MM.1S (cell line): ENCODE results near the gene TRIM44.

ENCODE experiments used
- DNase-seq: peaks from one replicate; pipeline ENCODE4 v3.0.0-alpha.2; 2015
- H2AFZ ChIP-seq: fragments of 300-600 bp; sonication (generic); 2 replicates; pipeline ENCODE4 v1.6.0; 2016; ENCODE audit warnings: antibody characterized with exemption, low read length
- H3F3A ChIP-seq: fragments of 300-600 bp; sonication (generic); 2 replicates; pipeline ENCODE4 v1.6.1; 2016; ENCODE audit warnings: mild to moderate bottlenecking, antibody characterized with exemption, low read length, moderate library complexity, mixed read lengths; ENCODE audit not compliant: insufficient read depth
- H3K27ac ChIP-seq: fragments of 300-600 bp; sonication (generic); 2 replicates; pipeline ENCODE4 v1.5.1; 2016; ENCODE audit warnings: mild to moderate bottlenecking, low read length
- H3K27me3 ChIP-seq: fragments of 300-600 bp; sonication (generic); replicated peaks from 2 replicates; pipeline ENCODE4 v1.6.0; 2016; ENCODE audit warnings: low read length; ENCODE audit not compliant: insufficient read depth
- H3K36me3 ChIP-seq: fragments of 300-600 bp; sonication (generic); replicated peaks from 2 replicates; pipeline ENCODE4 v1.6.1; 2016; ENCODE audit warnings: mild to moderate bottlenecking, low read length, mixed read lengths; ENCODE audit not compliant: insufficient read depth
- H3K4me1 ChIP-seq: fragments of 300-600 bp; sonication (generic); 2 replicates; pipeline ENCODE4 v1.6.1; 2016; ENCODE audit warnings: low read length, mixed read lengths
- H3K4me2 ChIP-seq: fragments of 300-600 bp; sonication (generic); 2 replicates; pipeline ENCODE4 v1.6.0; 2016; ENCODE audit warnings: low read depth, low read length
- H3K4me3 ChIP-seq: fragments of 300-600 bp; sonication (generic); 2 replicates; pipeline ENCODE4 v1.5.1; 2016; ENCODE audit warnings: low read length, mixed read lengths
- H3K79me2 ChIP-seq: fragments of 300-600 bp; sonication (generic); 2 replicates; pipeline ENCODE4 v1.6.1; 2016; ENCODE audit warnings: mixed run types, low read length, mixed read lengths
- H3K9ac ChIP-seq: fragments of 300-600 bp; sonication (generic); 2 replicates; pipeline ENCODE4 v1.6.1; 2016; ENCODE audit warnings: low read length, mixed read lengths
- H3K9me2 ChIP-seq: fragments of 300-600 bp; sonication (generic); replicated peaks from 2 replicates; pipeline ENCODE4 v1.6.1; 2016; ENCODE audit warnings: mild to moderate bottlenecking, low read length, mixed read lengths; ENCODE audit not compliant: insufficient read depth
- H3K9me3 ChIP-seq: fragments of 300-600 bp; sonication (generic); replicated peaks from 2 replicates; pipeline ENCODE4 v1.6.1; 2016; ENCODE audit warnings: mild to moderate bottlenecking, low read length, mixed read lengths; ENCODE audit not compliant: insufficient read depth
- H4K20me1 ChIP-seq: fragments of 300-600 bp; sonication (generic); 2 replicates; pipeline ENCODE4 v1.6.1; 2016; ENCODE audit warnings: mild to moderate bottlenecking, low read length, moderate library complexity, mixed read lengths; ENCODE audit not compliant: insufficient read depth
- EZH2 ChIP-seq: fragments of 300-600 bp; sonication (generic); optimal IDR thresholded peaks from 2 replicates; pipeline ENCODE3; 2017; ENCODE audit warnings: low read depth, mild to moderate bottlenecking, antibody characterized with exemption, low read length, mixed read lengths
- EZH2phosphoT487 ChIP-seq: fragments of 300-600 bp; sonication (generic); IDR thresholded peaks from 2 replicates; pipeline ENCODE4 v1.6.1; 2018; ENCODE audit warnings: antibody characterized with exemption, low read length
- TF ChIP-seq, protein P1 (sequence below): fragments of 300-600 bp; sonication (generic); IDR thresholded peaks from 2 replicates; pipeline ENCODE4 v1.5.1; 2016; ENCODE audit warnings: antibody characterized with exemption, low read length, mixed read lengths

Gene TRIM44

DNA sequence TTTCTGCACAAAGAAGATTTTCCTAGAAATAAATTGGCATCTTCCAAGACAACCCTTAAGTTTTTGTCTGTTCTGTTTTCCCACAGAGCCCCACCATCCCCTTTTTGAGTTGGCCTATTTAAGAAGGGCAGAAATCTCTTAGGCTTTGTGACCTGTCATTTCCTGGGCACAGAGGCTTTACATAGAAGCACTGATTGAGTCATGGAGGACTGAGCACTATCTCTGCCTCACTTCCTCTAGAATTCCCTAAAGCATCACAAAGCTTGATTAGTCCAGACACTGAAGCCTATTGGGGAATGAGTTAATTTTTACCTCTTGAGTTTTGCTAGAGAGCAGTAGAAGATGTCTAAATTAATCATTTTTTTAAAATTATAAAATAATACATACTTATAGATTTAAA lies 25.4 kb downstream of the TRIM44 start:
- H3K36me3 ChIP-seq: no peaks in the 10 kb centered on the region
- no peak overlapping the region for H3K4me3 ChIP-seq
- H3K9me3 ChIP-seq: no peaks in the 10 kb centered on the region
- peaks cover 9% of the 10 kb centered on the region; the same call in 1 of the 2 replicates for H3K4me1 ChIP-seq
- peaks cover 9% of the 10 kb centered on the region for H3K79me2 ChIP-seq
- TF ChIP-seq EZH2 (no peak), EZH2phosphoT487 (no peak)
- TF ChIP-seq, protein P1, sequence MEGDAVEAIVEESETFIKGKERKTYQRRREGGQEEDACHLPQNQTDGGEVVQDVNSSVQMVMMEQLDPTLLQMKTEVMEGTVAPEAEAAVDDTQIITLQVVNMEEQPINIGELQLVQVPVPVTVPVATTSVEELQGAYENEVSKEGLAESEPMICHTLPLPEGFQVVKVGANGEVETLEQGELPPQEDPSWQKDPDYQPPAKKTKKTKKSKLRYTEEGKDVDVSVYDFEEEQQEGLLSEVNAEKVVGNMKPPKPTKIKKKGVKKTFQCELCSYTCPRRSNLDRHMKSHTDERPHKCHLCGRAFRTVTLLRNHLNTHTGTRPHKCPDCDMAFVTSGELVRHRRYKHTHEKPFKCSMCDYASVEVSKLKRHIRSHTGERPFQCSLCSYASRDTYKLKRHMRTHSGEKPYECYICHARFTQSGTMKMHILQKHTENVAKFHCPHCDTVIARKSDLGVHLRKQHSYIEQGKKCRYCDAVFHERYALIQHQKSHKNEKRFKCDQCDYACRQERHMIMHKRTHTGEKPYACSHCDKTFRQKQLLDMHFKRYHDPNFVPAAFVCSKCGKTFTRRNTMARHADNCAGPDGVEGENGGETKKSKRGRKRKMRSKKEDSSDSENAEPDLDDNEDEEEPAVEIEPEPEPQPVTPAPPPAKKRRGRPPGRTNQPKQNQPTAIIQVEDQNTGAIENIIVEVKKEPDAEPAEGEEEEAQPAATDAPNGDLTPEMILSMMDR: no peak
- no peaks in the 10 kb centered on the region for H3K27me3 ChIP-seq
- H2AFZ ChIP-seq: no peak overlapping the region
- DNase-seq: no peak
- no peak overlapping the region for H3K27ac ChIP-seq
- H3K4me2 ChIP-seq: no peak overlapping the region
- H4K20me1 ChIP-seq: no peaks in the 10 kb centered on the region
- H3F3A ChIP-seq: no peaks in the 10 kb centered on the region
- no peaks in the 10 kb centered on the region for H3K9me2 ChIP-seq
- no peak overlapping the region for H3K9ac ChIP-seq

DNA sequence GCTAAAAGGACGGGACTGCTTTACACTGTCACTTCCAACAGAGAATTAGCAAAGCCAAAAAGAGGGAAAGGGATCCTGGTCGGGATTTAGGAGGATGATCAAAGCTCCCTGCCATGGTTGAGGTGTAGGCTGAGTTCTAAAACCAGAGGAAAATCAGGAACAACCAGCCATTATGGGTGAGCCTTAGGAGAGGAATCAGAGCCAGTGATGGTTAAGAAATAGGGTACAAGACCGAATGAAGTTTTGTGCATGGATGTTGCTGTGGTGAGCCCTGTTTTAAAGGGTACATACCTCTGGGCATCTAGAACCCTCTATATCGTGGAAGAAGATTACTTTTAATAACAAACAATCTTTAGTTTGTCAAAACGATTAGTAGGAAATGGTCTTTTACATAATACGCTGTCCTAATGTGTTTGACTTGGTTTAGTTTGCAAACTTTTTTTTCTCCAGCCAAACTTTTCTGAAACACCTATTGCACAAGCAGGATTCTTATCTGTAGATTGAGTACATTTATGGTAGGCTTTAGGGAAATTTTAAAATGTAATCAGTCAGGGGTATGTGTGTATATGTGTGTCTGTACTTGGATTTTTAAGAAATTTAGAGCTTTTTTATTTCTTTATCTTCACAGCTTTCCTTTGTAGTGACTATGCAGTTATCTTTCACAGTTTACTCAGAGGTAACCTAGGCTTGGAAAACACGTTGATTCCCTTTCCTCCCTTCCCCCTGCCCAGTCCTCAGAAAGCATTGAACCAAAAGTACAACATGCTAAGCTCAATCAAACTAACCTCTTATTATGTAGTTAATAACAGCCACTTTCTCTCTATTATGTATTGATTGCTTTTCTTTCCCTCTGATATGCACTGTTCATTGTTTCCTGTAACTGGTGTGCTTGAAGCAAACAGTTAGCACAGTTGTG lies 26.8 kb downstream of the TRIM44 start:
- no peaks in the 10 kb centered on the region for H4K20me1 ChIP-seq
- H3K36me3 ChIP-seq: no peaks in the 10 kb centered on the region
- no peak overlapping the region for H3K4me2 ChIP-seq
- no peak overlapping the region for H3K27ac ChIP-seq
- H3K4me1 ChIP-seq: no peaks in the 10 kb centered on the region
- H3K27me3 ChIP-seq: no peaks in the 10 kb centered on the region
- H3K4me3 ChIP-seq: no peak overlapping the region
- H3F3A ChIP-seq: no peaks in the 10 kb centered on the region
- H3K79me2 ChIP-seq: peaks cover under 1% of the 10 kb centered on the region; the same call in 1 of the 2 replicates
- H2AFZ ChIP-seq: no peak overlapping the region
- no peak for DNase-seq
- no peaks in the 10 kb centered on the region for H3K9me2 ChIP-seq
- H3K9ac ChIP-seq: no peak overlapping the region
- H3K9me3 ChIP-seq: no peaks in the 10 kb centered on the region
- TF ChIP-seq EZH2 (no peak), EZH2phosphoT487 (no peak)
- TF ChIP-seq, protein P1: no peak

DNA sequence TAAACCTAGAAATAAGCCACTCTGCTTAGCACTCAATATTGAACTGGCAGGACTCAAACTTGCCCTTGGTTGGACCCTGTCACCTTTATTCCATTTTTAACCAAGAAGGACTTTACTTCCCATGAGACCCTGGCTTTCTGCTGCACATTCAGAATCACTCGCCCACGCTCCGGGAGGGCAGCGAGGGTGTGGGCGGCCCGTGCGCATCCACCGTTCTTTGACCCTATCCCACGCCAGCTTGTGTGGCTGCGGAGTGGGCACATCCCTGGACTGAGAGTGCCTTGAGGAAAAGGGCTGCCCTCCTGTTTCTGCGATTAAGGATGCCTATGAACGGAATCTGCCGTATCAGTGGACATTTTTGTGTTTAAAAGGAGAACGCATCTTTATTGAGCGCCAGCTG lies 39.6 kb downstream of the TRIM44 start:
- Histone ChIP-seq H2AFZ (no peak overlapping the region), H3K4me3 (no peak overlapping the region), H3K4me1 (no peaks in the 10 kb centered on the region), H3K9me3 (no peaks in the 10 kb centered on the region; the same call in 1 of the 2 replicates), H3K79me2 (0 out of 2 replicates have a peak, but pooled peaks cover 7% of the 10 kb centered on the region), H3K9ac (no peak overlapping the region), H4K20me1 (no peaks in the 10 kb centered on the region), H3F3A (no peaks in the 10 kb centered on the region), H3K4me2 (no peak overlapping the region), H3K27me3 (no peaks in the 10 kb centered on the region), H3K27ac (no peak overlapping the region), H3K9me2 (no peaks in the 10 kb centered on the region), H3K36me3 (no peaks in the 10 kb centered on the region)
- TF ChIP-seq EZH2: no peak
- TF ChIP-seq, protein P1: no peak
- no peak for TF ChIP-seq EZH2phosphoT487
- no peak for DNase-seq
